HG03280 (cell line): Measurements from ENCODE around the gene KBTBD13.
"Not testable (repeated sequence)": the region's sequence is repeated elsewhere in the genome, so short reads cannot be mapped to it uniquely, and the experiment has no call there.

ENCODE experiments used
- ATAC-seq: cut with Tn5 transposase; IDR thresholded peaks from one replicate; pipeline ENCODE4 v1.9.1; 2021; ENCODE audit warnings: mild to moderate bottlenecking, moderate library complexity; ENCODE audit not compliant: unreplicated experiment

The KBTBD13 gene

GRCh38 chr15:65087873-65088642, 11.5 kb downstream of the KBTBD13 start:
- ATAC-seq, result no peak

DNA sequence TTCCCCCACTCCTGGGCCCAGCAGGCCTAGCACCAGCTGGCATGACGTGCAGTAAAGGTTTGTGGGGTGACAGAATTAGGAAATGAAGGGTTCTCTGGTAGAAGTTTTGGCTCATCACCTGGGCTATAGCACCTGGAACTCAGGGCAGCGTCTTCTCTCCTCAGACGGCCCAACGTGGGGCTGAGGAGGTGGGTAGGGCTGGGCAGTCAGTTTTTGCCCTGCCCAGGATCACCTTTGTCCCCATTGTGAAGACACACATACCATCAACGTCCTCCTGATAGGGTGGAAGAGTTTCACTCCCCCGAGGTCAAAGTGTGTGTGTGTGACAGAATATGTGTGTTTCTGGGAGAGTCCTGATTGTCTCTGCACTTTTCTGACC, 12.1 kb downstream of the KBTBD13 start:
- ATAC-seq, result no peak

DNA sequence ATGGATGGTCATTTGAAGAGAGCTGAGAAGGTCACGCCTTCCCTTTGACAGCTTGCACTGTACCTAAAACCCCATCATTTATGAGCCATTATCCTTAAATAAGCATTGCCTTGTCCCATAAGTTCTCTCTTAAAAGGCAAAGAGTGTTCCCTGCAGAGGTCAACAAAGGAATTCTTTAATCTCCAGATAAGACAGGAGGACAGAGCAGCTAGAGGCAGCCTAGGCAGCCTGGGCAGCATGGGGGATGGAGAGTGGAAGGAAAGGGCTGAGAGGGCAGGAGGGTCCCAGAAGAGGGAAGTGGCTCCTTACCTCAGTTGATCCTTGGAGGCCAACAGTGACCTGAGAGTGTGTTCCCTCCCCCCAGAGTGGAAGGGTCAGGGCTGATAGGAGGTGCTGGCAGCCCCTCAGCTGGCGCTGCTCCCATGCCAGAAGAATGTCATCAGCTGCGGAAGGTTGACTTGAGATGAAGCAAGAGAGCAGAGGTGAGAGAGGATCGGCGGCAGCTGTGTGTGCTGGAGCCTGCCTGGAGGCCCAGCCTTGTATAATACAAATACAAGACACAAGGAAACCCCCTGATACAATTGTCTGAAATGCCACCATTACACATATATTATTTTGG, 12.8 kb downstream of the KBTBD13 start:
- no peak for ATAC-seq

GRCh38 chr15:65091946-65092770, 15.6 kb downstream of the KBTBD13 start:
- ATAC-seq, result no peak

DNA sequence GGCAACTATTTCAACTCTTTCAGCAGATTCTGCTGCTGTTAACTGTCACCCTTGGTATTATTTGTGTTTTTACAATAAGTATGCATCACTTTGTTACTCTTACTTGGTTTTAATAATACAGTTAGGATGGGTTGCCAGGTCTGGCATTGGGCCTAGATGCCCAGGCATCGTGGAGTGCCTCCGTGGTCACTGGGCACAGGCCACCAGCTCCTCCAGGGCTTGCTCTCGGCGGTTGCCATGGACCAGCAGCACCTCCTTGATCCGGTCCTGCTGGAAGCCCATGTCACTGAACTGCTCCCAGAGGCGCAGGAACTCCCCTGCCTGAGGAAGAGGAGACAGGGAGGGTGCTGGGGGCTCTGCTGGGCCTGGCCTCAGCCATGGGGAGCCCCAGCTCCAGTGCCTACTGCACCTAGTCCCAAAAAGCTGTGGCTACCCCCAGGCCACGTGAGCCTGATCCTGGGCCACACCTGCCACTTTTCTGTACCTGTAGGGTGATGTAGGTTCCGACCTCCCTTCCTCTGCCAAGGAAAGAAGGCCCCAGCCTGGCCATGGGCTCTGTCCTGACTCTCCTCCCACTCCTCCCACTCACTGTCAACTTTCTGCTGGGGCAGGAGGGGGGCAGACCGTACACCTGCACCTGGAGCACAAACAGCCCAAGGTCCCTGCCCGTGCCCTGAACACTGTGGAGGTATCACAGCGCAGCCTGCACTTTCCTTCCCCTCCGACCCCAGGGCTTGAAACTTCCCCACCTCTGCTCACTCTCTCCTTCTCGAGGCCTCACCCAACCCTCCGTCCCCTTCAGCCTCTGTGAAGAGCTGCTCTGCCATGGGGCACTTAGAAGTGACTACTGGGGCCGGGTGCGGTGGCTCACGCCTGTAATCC, 16.6 kb downstream of the KBTBD13 start:
- ATAC-seq, result no peak

- ATAC-seq, result not testable (repeated sequence)
Observed at GRCh38 chr15:65093793-65094170, 17.2 kb downstream of the KBTBD13 start.

GRCh38 chr15:65094294-65094995, 17.9 kb downstream of the KBTBD13 start:
- ATAC-seq, result no peak

DNA sequence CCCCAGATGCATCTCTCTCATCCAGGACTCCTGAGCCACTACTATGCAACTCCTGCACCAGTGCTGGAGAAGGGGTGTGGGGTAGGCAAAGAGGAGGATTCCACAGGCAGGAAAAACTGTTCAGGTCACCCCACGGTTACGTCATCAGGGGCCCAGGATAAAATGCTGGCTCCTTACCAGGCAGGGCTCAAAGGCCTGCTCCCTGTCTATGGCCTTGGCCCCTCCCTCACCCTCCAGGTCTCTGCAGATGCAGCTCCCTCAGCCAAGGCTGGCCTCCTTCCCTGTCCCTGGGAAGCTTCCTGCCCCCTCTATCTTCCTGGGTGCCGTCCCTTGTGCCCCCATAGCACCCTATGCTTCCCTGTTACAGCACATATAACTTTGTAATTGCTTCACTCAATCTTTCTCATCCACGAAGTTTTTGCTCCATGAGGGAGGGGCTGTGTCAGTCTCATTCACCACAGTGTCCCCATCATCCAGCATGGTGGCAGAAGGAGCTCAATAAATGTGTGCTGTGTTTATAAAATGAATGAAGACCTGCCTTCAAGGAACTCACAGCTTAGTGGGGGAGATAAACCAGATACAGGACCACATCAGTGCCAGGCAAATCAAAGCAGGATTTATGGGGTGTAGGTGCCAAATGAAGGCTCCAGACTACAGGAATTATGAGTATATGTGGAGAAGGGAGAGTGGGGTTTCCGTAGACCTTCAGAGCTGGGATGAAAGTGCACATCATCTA, 18.6 kb downstream of the KBTBD13 start:
- ATAC-seq, result no peak

GRCh38 chr15:65095747-65096104, 19.2 kb downstream of the KBTBD13 start:
- ATAC-seq, result no peak

DNA sequence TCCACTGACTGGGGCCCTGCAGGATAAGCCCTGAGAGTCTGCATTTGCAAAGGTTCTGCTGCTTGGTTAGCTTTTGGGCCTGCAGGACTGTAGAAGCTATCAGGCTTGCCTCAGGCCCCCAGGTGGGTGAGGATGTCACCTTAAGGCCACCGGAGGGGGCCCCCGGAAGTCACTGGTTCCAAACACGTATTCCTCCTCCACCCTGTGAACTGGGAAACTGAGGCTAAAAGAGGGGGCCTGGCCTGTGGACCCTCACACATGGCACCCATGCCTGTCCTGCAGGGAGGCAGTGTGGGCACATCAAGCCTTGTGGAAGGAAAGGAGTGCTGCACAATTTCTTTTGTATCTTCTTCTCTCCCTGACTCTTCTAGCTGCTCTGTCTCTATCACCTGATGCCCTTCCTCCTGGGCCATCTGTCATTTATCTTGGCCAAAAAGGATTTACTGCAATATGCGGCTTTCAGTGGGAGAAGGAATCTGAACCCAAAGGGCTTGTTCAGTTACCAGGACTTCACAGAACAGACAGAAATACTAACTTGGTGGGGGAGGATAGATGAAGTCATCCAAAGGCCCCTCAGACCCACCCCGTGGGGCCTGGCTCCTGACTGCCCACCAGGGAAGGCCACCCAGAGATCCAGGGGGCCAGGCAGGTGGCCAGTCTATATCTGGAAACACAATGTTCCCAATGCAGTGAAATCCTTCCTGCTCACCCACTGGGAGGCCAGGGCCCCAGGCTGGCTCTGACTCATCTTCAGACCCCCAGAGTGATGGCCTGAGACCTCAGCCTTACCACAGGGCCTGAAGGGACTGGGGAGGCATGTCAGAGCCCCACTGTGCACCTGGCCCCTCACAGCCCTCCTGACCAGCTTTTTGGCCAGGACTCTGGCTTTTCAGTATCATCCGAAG, 20.2 kb downstream of the KBTBD13 start:
- no peak for ATAC-seq

- ATAC-seq, result no peak
Observed at GRCh38 chr15:65097651-65098263, 21.2 kb downstream of the KBTBD13 start.

DNA sequence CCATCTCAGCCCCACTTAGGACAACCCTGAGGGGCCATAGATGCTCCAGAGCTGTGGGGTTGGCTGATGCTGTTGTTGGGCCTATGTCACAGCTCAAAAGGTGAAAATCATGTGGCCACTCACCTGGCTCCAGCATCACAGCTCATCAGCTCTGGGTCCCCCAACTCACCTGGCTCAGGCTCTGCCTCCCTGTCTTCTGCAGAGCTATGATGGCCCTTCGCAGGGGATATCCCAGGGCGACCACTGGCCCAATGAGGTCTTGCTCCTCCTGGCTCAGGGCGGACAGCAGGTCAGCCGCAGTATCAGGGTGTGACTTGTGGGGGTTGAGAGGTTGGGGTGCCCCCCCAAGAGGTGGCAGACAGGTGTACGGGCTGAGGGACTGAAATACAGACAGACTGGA, 22.8 kb downstream of the KBTBD13 start:
- no peak for ATAC-seq

- not testable (repeated sequence) for ATAC-seq
Observed at GRCh38 chr15:65099801-65100200, 23.3 kb downstream of the KBTBD13 start.

DNA sequence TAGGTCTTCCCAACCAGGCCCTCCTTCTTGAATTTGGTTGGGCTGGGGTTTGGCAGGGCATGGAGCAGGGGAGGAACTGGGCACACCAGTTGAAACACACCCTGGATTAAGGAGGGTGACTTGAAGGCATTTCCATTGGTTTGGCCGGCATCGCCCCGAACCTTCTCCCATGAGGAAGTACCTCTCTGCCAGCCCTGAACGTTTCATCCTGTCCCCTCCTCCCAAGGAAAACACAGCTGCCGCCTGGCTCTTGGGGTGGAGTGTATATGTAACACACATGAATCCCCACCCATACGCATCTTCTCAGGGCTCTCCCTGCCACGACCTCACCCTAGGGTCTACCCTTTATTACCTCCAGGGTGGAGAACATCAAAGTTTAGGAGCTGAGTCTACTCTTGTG, 23.9 kb downstream of the KBTBD13 start:
- no peak for ATAC-seq

DNA sequence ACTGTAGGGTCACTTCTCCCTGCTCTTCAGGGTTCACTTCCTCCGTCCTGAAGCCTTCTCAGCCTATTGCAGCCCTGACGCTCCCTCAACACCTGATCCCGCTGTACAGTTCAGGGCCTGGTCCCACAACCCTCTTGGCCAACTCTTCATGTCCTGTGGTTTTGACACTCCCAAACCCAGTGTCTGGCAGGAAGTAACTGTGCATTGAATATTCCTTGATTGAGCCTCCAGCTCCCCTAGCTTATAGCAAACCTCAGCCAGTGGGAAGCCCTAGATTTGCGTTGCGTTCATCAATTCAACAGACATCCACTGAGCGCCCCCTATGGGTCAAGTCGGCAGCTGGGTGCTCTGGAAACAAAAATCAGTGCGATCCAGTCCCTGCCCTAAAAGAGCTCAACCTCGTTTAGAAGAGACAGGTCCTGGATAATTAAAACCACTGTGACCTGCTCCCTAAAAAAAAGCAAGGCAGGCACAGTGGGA, 24.9 kb downstream of the KBTBD13 start:
- no peak for ATAC-seq

DNA sequence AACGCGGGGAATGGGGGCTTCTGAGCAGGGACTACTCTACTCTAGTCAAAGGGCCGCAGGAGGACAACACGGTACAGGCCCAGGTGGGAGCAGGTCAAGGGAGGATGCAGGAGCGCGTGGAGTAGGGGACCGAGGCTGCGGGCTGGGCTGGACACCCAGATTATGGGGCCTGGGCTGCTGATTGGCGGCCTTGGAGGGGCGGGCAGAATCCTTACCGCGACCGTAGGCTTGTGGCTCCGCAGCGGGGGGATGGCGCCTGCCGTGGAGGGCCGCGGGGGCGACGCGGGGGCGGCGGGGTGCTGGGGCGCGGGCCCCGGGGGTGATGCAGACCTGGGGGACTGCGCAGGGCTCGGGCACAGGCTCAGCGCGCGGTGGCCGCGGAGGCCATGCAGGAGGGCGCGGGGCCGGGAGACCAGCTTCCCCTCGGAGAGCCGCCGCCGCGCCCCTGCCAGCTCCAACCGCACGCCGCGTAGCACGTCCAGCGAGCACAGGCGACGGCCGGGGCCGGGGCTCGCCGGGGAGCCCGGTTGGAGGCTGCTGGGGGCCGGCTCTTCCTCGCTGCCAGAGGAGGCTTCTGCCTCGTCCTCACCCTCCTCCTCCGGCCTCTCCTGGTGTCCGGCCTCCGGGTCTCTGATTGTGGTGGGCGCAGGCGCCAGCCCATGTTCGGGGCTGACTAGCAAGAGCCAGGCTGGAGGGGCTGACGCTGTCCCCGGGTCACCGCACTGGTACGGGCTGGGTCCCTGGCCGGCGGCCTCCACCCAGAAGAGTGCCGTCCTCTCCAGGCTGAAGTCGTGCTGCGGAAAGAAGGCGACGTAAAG, 25.6 kb downstream of the KBTBD13 start:
- no peak for ATAC-seq

DNA sequence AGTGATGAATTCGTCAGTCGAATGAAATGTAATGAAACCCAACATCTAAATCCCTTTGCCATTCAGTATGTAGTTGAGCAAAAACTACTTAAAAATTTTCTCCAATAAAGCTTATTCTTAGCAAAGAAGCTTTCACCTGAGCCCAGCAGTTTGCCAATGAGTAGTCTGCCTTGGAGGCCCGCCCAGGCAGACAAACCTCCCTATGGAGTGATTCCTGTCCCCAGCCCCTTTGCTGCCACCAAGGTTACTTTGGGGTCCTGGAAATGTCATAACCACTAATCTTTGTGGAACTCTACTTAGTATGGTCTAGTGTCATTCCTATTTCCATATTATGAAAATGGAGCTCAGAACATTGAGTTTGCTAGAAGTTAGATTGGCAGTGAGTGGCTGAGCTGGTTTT, 26.4 kb downstream of the KBTBD13 start:
- no peak for ATAC-seq
